HG03139 (cell line): ENCODE measurements around the gene ESAM.

ENCODE experiments used
- ATAC-seq: cut with Tn5 transposase; IDR thresholded peaks from one replicate; pipeline ENCODE4 v1.9.1; 2021; ENCODE audit not compliant: unreplicated experiment

ESAM gene, protein sequence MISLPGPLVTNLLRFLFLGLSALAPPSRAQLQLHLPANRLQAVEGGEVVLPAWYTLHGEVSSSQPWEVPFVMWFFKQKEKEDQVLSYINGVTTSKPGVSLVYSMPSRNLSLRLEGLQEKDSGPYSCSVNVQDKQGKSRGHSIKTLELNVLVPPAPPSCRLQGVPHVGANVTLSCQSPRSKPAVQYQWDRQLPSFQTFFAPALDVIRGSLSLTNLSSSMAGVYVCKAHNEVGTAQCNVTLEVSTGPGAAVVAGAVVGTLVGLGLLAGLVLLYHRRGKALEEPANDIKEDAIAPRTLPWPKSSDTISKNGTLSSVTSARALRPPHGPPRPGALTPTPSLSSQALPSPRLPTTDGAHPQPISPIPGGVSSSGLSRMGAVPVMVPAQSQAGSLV

DNA sequence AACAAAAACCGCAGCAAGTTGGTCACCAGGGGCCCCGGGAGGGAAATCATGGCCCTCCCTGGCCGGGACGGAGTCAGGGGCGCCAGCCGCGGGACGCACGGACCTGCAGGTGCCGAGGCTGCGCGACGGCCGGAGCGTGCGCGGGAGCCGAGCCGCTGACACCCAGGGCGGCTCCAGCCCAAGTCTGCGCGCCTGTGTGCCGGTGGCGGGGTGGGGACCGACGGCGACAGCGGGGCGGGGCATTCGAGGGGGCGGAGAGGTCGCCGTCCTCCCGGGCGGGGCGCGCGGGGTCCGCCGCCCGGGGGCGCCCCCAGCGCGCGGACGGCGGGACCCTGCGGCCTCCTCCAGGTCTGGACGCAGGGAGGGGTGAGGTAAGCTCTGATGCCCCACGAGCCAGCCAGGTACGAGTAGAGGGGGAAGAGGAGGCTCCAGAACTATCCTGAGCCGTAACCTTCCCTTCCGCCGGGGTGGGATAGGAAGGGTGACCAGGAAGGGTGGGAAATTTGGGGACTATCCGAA, at the start of gene ESAM:
Gene ESAM, minus strand, starts transcription at position 186 of the 519 bp plus-strand sequence. Its CDS starts 136 bp downstream, at position 50.
- peak; percentile 58 for ATAC-seq

DNA sequence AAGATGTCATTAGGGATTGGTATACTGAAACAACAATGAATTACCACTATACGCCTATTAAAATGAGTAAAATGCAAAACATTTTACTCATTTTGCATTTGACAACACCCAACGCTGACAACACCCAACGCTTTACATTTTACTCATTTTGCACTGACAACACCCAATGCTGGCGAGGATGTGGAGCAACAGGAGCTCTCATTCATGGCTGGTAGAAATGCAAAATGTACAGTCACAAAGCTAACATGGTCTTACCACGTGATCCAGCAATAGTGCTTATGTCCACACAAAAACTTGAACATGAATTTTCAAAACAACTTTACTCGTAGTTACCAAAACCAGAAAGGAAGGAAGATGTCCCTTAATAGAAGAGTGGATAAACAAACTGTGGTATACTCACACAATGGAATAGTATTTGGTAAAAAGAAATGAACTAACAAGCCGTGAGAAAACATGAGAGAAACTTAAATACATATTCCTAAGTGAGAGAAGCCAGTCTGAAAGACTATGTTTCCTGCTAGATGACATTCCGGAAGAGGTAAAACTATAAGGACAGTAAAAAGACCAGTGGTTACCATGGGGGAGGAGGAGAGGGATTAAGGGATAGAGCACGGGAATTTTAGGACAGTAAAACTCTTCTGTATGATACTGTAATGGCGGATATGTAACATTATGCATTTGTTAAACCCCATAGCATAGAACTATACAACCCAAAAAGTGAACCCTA, 49.5 kb upstream of the ESAM start:
- no peak for ATAC-seq

DNA sequence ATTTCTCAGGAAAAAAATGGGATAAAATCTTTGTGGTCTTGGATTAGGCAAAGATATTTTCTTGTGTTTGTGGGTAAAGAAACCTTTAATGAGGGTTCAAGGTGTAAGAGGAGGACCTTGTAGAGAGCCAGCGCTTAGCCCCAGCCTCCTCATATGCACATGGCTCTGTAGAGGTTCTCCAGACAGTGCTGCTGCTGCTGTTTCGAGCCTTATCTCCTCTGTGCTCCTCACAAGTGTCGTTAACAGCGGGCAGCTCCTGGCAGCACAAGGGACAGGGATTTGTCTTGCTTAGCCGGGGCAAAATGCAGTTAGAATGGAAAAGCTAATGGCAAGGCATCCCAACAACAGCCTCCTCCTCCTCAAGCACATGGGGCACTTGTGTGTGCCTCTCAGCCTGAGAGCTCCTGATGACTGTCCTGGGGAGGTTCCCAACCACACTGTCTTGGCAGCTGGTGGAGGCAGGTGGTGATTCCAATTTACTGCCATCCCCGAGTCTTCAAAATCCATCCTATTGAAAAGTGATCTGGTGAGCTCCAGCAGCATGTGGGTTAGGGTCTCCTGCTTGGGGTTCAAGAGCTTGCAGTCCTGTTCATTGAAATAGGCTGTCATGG, 45.7 kb upstream of the ESAM start:
- ATAC-seq, result no peak

DNA sequence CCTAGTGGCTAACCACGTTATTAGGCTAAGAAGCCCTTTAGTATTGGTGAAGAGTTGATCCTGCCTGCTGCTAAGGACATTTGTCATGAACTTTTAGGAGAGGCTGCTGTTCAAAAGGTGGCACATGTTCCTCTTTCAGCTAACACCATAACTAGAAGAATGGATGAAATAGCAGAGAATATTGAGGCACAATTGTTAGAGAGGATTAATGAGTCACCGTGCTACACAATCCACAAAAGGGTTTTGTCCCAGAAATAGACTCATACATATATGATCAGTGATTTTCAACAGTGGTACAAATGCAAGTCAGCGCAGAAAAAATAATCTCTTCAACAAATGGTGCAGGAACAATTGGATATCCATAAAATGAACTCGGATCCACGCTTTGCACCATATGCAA, 45.1 kb upstream of the ESAM start:
- ATAC-seq, result no peak

DNA sequence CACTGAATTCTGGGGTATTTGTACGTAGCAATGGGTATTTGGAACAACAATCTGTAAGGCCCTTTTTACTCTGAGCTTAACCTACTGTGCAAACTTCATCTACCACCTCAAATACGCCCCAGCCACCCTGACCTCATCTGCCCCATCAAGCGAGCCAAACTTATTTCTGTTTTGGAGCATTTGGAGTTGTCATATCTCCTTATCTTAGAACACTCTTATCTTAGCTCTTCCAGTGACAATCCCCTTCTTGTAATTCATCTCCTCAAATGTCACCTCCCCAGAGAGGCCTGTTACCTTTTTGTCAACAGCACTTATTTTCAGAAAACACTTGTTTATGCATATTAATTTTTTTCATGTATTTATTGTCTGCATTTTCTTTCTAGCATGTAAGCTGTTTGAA, 42.8 kb upstream of the ESAM start:
- ATAC-seq, result no peak

DNA sequence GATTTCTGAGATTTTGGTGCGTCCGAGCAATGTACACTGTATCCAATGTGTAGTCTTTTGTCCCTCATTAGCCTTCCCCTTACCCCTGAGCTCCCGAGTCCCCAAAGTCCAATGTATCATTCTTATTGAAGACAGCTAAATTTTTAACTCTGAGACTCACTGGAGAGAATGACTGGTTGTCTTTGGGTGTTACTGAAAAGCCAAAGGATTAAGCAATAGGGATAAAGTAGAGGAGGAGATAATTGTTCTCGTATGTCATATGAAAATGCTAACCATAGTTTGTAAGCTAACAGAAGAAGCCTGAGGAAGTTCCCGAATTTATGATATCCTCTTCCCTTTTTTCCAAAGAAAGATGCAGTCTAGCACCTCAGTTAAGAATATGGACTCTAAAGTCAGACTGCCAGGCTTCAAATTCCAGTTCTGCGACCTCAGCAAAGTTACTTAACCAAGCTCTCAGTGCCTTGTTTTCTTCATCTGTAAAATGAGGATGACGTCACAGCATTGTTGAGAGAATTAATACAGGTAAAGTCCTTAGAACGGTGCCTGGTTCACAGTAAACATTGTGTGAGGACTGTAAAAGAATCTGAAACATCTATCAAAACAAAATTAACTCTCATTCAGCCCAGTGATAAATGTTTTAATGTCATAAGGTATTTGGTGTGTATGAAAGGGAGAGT, 39.7 kb upstream of the ESAM start:
- ATAC-seq, result no peak

DNA sequence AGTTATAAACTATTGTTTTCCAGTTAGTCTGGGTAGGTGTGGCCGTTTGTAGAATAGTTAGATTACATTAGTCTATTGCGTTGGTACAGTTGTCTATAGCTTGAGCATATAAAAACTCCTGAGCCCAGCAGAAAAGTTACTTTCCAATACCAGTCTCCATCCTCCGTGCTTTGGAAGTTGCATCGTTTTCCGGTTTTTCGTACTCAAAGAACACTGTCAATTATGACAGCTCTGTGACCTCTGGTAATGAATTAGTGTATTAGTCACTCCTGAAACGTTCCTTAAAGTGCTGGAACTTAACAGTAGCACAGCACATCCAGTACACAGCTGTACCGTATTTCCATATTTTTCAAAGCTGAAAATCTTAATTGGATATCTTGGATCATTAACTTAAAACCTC, 38.9 kb upstream of the ESAM start:
- ATAC-seq, result no peak

DNA sequence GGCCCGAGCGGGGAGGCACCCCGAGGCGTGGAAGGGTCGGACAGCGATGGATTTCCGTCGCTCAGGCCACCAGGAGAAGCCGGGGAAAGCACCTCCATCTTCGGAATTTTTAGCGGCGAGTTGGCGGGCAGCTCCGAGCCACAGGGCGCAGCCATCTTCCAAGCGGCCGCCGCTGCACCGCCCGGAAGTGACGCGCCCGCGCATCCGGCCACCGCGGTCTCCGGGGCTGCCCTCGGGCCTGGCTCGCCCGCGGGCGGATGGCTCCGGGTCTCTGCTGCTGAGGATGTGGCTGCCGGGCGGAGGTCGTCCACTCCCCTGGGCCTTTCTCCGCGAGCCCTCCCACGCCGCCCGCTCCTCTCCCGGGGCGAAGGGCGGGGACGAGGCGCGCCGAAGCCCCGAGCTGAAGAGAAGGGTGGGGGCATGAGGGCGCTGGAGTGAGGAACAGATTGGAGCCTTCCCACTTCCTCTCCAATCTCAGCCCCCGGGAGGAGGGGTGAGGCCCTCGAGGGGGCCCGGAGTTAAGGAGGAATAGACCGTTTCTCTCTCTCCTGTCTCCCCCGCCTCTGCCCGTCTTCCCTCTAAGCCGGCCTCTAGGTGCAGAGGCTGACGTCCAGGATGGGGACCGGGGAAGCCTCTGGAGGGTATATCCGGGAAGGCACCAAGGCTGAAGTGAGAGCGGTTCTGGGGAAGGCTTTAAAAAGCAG, 38.3 kb upstream of the ESAM start, which contains the start of gene MSANTD2:
Gene MSANTD2, minus strand, starts transcription at position 181 of the 704 bp plus-strand sequence. Its CDS starts 26 bp downstream, at position 155.
- ATAC-seq, result peak; percentile 83

DNA sequence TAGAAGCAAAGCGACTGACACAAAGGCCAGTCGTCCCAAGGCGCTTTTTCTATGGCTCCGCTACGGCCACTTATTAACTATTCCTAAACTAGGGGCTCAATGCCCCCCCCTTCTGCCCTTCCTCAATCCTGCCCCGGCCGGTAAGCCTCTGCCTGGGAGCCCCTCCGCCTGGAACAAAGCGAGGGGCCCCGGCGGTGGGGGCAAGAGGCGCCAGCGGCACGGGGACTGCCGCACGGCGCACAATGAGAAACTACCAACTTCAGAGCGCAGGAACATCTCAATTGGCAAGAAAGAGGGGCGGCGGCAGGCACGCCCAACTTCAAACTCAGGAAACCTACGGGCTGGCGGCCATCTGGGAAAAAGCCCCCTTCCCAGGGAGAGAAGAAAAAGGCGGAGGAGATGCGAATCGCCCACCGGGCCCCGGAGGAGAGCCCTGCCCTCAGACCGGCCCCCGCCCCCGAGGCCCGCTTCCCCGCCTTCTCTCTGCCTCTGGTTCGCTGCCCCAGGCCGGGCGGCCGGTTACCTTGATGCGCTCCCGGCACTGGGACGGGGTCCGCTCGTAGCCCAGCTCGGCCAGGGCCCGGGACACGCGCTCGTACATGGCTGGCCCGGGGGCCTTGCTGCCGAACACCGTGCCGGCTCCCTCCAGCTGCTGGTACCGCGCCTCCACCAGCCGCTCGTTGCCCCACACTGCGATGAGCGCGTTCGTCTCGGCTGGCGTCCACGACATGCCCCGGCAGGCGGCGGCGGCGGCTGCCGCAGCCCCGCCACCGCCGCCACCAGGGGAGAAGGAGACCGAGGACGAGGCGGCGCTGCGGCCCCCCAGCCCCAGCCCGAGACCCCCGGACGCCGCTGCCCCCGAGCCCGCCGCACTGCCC, 37.5 kb upstream of the ESAM start:
- peak; percentile 35 for ATAC-seq

DNA sequence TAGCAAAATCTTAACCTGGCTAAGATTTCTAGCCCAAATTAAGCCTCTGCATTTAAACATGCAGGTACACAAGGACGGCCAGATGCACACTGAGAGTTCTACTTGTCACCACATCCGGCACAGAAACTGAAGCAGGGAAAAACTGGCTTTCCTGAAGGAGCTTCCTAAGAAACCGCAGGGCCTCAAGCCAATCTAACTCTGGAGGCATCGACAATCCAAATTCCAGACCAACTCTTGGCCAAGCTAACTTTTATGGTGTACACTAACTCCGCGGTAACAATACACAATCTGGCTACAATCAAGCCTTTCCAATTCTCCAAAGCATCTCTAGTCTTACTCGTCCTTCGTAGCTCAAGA, 36.9 kb upstream of the ESAM start:
- peak; percentile 16 for ATAC-seq

DNA sequence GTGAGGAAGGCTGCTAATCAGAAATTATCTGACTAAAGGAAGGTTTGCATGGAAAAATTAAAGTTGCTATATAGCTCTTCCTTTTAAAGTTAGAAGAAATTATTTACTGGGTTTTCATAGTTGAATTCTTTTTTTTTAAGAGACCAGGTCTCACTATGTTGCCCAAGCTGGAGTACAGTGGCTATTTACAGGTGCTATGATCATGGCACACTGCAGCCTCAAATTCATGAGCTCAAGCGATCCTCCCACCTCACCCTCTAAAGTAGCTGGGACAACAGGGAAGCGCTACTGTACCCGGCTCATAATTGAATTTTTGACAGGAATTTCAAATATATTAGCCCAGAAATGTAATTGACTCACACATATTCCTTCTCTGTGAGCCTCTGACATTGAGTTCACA, 34.2 kb upstream of the ESAM start:
- ATAC-seq, result no peak

DNA sequence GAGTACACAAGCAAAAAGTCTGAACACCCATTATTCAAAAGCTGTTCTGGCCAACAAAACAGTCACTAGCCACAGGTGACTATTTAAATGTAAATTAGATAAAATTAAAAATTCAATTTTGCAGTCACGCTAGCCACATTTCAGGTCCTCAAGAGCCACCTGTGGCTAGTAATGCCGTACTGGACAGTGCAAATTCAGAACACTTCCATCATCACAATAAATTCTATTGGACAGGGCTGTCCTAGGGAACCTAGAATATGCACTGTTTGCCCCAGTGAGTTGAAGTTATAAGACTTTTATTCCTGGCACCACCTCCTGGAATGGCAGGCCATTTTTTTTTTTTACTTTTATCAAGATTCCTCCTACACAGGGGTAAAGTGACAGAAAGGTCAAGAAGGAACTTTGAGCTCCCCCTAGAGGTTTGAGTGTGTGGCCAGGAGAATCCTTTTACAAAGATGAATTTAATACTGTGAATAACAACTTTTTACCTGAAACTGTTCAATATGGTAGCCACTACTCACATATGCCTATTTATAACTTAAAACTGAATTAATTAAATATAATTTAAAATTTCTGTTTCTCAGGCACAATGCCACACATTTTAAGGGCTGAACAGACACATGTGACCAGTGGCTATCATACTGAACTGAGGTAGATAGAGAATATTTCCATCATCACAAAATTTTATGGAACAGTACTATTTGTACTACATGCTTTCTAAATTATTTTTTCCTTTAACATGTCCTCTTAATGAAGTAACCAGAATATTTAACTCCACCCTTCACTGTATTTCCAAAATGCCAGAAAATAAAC, 31.6 kb upstream of the ESAM start:
- peak; percentile 42 for ATAC-seq

DNA sequence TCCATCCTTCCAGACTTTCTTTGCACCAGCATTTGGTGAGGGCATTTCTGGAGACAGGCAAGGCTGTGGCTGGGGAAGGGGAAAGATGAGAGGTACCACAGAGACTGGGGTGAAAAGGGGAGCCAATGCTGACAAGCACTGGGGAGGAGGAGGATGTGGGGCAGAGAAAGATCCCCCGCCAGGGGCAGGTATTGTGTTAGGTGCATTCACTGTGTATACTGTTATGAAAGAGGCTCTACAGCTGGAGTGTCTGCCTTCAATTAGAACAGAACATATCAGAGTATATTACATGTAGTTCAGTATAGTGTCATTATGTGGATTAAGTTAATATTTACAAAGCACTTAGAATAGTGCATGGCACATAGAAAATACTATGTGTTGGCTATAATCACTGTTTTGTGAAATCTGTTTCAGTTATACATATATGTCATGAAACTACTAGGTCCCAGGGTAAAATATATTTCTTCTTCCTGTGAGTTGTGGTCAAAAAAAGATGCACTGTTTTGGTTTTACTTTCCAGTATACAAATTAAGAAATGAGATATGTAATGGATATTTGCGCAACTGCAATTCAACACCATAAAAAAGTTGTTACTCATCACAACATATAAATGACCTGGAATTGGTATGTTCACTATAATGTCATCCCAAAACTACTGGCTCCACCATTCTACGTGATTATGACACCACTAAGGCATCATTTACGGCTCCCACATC, 29.7 kb upstream of the ESAM start:
- peak; percentile 63 for ATAC-seq

DNA sequence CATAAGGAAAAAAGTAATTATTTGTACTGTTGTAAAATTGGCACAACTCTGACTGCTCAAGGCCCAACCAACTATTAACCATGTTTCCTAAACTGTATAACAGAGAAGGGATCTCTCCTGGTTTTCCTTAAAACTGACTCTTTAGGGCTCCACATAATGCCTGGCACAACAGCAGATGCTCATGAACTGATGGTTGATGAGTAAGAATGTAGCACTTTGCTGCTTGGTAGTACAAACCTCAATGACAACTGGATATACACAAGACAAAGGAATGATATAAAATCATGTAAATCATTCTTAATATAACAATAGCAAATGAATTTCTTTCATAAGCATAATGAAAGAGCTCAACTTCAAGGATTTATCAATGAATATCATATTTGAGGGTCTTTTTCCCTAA, 26.4 kb upstream of the ESAM start:
- ATAC-seq, result no peak

DNA sequence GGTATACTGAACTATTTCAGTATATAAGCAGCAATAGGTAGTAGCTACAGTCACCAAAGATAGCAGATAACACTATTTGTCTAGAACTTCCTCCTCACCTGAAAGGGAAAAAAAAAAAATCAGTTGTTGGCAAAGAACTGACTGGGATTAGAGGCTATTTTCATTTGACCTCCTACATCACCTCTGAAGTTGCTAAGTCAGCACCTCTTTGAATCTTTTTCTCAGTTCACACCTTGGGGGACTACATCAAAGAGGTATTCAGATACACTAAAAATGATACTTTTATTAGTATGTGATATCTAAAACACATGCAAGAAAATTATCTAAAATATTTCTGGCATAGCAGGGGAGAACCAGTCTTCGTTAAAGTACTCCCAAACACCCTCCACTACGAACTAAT, 22.0 kb upstream of the ESAM start:
- no peak for ATAC-seq

DNA sequence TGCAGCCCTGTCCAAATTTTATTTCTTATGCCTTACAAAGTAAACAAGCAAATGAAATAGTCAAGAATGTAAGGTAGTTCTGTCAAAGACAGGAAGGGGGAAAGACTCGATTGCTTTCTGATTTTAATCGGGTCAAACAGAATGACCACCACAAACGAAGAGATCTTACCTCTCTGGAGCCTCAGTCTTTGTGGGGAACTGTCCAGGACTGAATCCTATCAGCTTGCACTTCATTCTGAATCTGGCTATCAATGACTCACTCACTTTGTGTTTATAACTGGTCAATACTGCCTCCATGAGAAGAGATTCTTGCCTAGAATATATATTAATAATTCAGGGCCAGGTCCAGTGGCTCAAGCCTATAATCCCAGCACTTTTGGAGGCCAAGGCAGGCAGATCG, 20.9 kb upstream of the ESAM start:
- ATAC-seq, result no peak

DNA sequence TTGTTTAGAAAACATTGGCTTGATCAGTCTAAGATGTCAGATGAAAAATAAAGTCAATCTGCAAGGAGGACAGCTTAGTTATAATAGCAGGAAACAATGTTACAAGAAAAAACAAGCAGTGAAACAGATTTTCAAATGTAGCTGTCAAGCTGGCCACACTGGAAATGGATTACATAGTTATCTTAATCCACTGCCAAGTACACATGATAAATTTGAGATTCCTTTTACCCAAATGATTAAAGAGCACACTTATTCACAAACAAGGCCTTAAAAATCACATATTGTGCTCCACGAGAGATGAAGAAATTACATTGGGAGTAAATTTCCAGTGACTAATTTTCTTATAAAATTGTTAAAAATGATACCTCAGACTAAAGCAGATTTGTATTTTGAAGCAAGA, 17.5 kb upstream of the ESAM start:
- no peak for ATAC-seq

DNA sequence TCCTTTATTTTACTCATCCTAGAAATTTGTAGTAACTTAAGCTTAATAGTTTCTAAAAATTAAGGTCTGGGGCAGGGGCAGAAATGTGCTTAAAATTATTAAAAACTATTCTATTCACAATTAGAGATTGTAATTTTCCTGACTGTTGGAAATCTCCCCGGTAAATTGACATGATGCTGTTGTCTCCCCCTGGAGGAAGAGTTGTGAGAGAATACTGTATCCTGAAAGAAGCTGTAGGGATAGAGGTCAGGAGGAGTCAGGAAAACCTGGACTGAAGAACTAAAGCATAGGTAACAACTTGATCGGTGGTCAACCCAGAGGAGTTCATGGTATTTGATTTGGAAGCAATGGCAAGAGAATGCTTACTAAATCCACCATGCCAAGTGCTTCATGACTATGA, 16.2 kb upstream of the ESAM start:
- no peak for ATAC-seq
